ENCODE data around the gene VOPP1.

The VOPP1 gene

GRCh38 chr7:55509322-55509721, 63.0 kb downstream of the VOPP1 start:
- no peak for FAIRE-seq
- TF ChIP-seq SPI1 (IDR thresholded peaks at IDR 0.05; ENCODE audit: low read depth, low read length) = no peak
- no peak for TF ChIP-seq POLR2A (IDR thresholded peaks at IDR 0.05; ENCODE audit: low read depth, low read length)
- no peak for TF ChIP-seq PAX5 (IDR thresholded peaks at IDR 0.05; ENCODE audit: insufficient read depth, low read length, severe bottlenecking)
- TF ChIP-seq TAF1 (IDR thresholded peaks at IDR 0.05; ENCODE audit: low read depth, low read length) = no peak
- TF ChIP-seq POU2F2 (IDR thresholded peaks at IDR 0.05; ENCODE audit: low read depth, low read length) = no peak
- no peak for TF ChIP-seq POLR2AphosphoS5 (IDR thresholded peaks at IDR 0.05; ENCODE audit: low read depth, low read length)

DNA sequence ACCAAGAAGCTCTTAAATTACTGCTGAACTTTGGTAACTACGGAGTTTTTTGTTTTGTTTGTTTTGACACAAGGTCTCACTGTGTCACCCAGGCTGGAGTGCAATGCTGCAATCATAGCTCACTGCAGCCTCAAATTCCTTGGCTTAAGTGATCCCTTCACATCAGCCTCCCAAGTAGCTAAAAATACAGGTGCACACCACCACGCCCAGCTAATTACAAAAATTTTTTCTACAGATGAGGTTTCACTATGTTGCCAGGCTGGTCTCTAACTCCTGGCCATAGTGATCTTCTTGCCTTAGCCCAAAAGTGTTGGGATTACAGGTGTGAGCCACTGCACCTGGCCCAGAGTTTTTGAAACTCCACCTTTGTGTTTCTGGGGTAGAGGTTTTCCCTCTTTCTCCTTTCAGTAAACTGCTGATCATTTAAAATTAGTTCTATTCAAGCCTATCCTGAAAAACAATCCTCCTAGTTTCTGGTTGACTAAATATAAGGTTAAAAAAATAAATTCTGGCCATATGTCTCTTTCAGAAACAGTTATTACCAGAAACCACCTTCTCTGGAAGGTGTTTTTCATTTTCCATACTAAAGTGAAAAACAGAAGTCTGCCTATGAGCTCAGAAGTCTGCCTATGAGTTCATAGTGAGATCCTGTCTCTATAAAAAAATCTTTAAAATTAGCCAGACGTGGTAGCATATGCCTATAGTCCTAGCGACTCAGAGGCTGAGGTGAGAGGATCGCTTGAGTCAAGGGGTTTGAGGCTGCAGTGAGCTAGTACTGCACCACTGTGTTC, 63.9 kb downstream of the VOPP1 start:
- peak; percentile 74 for FAIRE-seq
- no peak for DNase-seq (ENCODE audit: insufficient read length, low spot score)
- no peak for TF ChIP-seq PAX5 (IDR thresholded peaks at IDR 0.05; ENCODE audit: insufficient read depth, low read length, severe bottlenecking)
- no peak for TF ChIP-seq POLR2AphosphoS5 (IDR thresholded peaks at IDR 0.05; ENCODE audit: low read depth, low read length)
- no peak for TF ChIP-seq POLR2A (IDR thresholded peaks at IDR 0.05; ENCODE audit: low read depth, low read length)
- no peak for TF ChIP-seq POU2F2 (IDR thresholded peaks at IDR 0.05; ENCODE audit: low read depth, low read length)
- no peak for TF ChIP-seq SPI1 (IDR thresholded peaks at IDR 0.05; ENCODE audit: low read depth, low read length)
- no peak for TF ChIP-seq TAF1 (IDR thresholded peaks at IDR 0.05; ENCODE audit: low read depth, low read length)

More at GRCh38 chr7:55509322-55509721, 63.0 kb downstream of the VOPP1 start:
- DNase-seq (ENCODE audit: insufficient read length, low spot score) = no peak

GRCh38 chr7:55507743-55508142, 64.6 kb downstream of the VOPP1 start:
- FAIRE-seq (peak; percentile 54), DNase-seq (ENCODE audit: insufficient read length, low spot score) (no peak)
- TF ChIP-seq POLR2AphosphoS5 (IDR thresholded peaks at IDR 0.05; ENCODE audit: low read depth, low read length) (no peak), SPI1 (IDR thresholded peaks at IDR 0.05; ENCODE audit: low read depth, low read length) (no peak), PAX5 (IDR thresholded peaks at IDR 0.05; ENCODE audit: insufficient read depth, low read length, severe bottlenecking) (no peak), POLR2A (IDR thresholded peaks at IDR 0.05; ENCODE audit: low read depth, low read length) (no peak), TAF1 (IDR thresholded peaks at IDR 0.05; ENCODE audit: low read depth, low read length) (no peak), POU2F2 (IDR thresholded peaks at IDR 0.05; ENCODE audit: low read depth, low read length) (no peak)

GRCh38 chr7:55504967-55505658, 67.2 kb downstream of the VOPP1 start:
- DNase-seq (ENCODE audit: insufficient read length, low spot score) = no peak
- FAIRE-seq = no peak
- no peak for TF ChIP-seq PAX5 (IDR thresholded peaks at IDR 0.05; ENCODE audit: insufficient read depth, low read length, severe bottlenecking)
- no peak for TF ChIP-seq POLR2A (IDR thresholded peaks at IDR 0.05; ENCODE audit: low read depth, low read length)
- TF ChIP-seq POLR2AphosphoS5 (IDR thresholded peaks at IDR 0.05; ENCODE audit: low read depth, low read length) = no peak
- no peak for TF ChIP-seq POU2F2 (IDR thresholded peaks at IDR 0.05; ENCODE audit: low read depth, low read length)
- TF ChIP-seq TAF1 (IDR thresholded peaks at IDR 0.05; ENCODE audit: low read depth, low read length) = no peak
- no peak for TF ChIP-seq SPI1 (IDR thresholded peaks at IDR 0.05; ENCODE audit: low read depth, low read length)

DNA sequence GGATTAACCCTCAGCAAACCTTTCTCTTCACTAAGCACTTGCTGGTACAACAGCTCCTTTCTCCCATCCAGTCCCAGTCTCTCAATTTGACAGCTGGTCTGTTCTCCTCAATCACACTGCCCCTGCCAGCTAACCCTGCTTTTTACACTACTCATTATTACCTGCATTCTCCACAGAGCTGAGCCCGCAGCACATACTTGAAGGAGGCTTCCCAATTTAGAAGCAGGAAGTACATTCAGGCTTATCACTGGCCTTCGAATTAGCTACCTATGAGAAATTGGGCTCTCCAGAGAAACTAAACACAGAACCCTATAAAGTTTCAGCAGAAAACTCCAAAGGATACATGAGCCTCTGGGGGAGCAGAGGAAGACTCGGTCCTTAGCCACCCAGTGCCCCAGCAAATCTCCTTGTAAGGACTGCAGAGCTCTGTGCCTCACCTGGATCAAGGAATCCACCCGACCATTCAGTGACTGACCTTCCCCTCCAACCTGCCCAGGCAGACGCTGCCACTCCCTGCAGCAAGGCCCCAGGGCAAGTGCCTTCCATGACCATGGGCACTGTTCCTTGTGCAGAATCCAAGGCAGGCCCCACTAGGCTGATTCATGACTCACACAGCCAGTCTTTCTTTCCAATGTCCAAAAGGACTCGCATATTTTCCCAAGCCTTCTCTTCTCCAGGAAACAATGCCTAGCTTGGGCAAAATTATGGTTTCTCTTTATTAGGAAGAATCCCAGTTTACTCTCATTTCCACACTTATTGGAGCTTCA, 68.0 kb downstream of the VOPP1 start:
- TF ChIP-seq POLR2A (IDR thresholded peaks at IDR 0.05; ENCODE audit: low read depth, low read length) = peak; percentile 29; the same call in 1 of the 2 replicates
- TF ChIP-seq PAX5 (IDR thresholded peaks at IDR 0.05; ENCODE audit: insufficient read depth, low read length, severe bottlenecking) = no peak
- FAIRE-seq = peak; percentile 83
- DNase-seq (ENCODE audit: insufficient read length, low spot score) = no peak

- FAIRE-seq (no peak), DNase-seq (ENCODE audit: insufficient read length, low spot score) (no peak)
- TF ChIP-seq POLR2AphosphoS5 (IDR thresholded peaks at IDR 0.05; ENCODE audit: low read depth, low read length) (no peak), SPI1 (IDR thresholded peaks at IDR 0.05; ENCODE audit: low read depth, low read length) (no peak), POU2F2 (IDR thresholded peaks at IDR 0.05; ENCODE audit: low read depth, low read length) (no peak), PAX5 (IDR thresholded peaks at IDR 0.05; ENCODE audit: insufficient read depth, low read length, severe bottlenecking) (no peak), TAF1 (IDR thresholded peaks at IDR 0.05; ENCODE audit: low read depth, low read length) (no peak), POLR2A (IDR thresholded peaks at IDR 0.05; ENCODE audit: low read depth, low read length) (no peak)
Measured at GRCh38 chr7:55502858-55503440, 69.4 kb downstream of the VOPP1 start.

GRCh38 chr7:55502124-55502857, 70.0 kb downstream of the VOPP1 start:
- no peak for DNase-seq (ENCODE audit: insufficient read length, low spot score)
- no peak for TF ChIP-seq SPI1 (IDR thresholded peaks at IDR 0.05; ENCODE audit: low read depth, low read length)
- TF ChIP-seq POLR2AphosphoS5 (IDR thresholded peaks at IDR 0.05; ENCODE audit: low read depth, low read length) = no peak
- TF ChIP-seq PAX5 (IDR thresholded peaks at IDR 0.05; ENCODE audit: insufficient read depth, low read length, severe bottlenecking) = no peak
- no peak for TF ChIP-seq TAF1 (IDR thresholded peaks at IDR 0.05; ENCODE audit: low read depth, low read length)
- no peak for TF ChIP-seq POU2F2 (IDR thresholded peaks at IDR 0.05; ENCODE audit: low read depth, low read length)
- no peak for TF ChIP-seq POLR2A (IDR thresholded peaks at IDR 0.05; ENCODE audit: low read depth, low read length)
- peak; percentile 58 for FAIRE-seq

DNA sequence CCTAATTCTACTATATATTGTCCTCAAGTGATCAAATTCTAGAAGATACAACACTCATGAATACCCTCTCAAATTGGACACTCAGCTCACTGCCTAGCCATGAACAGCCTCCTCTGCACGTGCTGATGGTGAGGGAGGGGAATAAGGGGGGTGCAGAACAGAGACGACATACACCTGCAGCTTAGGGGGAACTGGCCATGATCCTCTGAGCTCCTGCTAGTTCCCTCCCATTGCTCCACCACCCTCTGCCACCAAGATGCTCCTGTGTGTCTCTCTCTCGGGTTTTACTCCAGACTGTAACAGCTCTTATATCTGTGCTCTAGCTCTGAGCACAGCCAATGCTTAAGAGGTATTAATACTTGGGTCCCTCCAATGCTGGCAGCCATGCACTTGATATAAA, 70.7 kb downstream of the VOPP1 start:
- no peak for TF ChIP-seq TAF1 (IDR thresholded peaks at IDR 0.05; ENCODE audit: low read depth, low read length)
- TF ChIP-seq SPI1 (IDR thresholded peaks at IDR 0.05; ENCODE audit: low read depth, low read length) = no peak

More for the DNA sequence above, 70.7 kb downstream of the VOPP1 start:
- DNase-seq (ENCODE audit: insufficient read length, low spot score) (no peak), FAIRE-seq (no peak)
